HepG2 (cell line): Measurements from ENCODE around the gene PITHD1. TPM values are rescaled to one million over a fixed set of nuclear protein-coding genes. Genes with fewer than 3 reads are reported as not detected.

Experiments used
- ATAC-seq: fragments of 200-7000 bp; cut with Tn5 transposase; 3 replicates; pipeline ENCODE4 v1.9.1; 2020; ENCODE audit warnings: mild to moderate bottlenecking, moderate library complexity
- BruUV-seq: library from RNA; stranded (reverse); fragments of 400-500 nt; replicated peaks from 2 replicates; lab custom pipeline; 2021; lab: Mats Ljungman, UMichigan
- CTCF ChIA-PET: fragments of 300-600 bp; formaldehyde crosslinking; extraction: SDS; loops from one replicate; lab custom pipeline; 2021; ENCODE audit warnings: low total read pairs, inconsistent platforms, low intra/inter-chr PET ratio; lab: Yijun Ruan, JAX
- POLR2A ChIA-PET: fragments of 350-600 bp; sonication (Branson Sonifier 250); formaldehyde crosslinking; loops from one replicate; lab custom pipeline; 2020; ENCODE audit warnings: antibody characterized with exemption, inconsistent platforms; lab: Yijun Ruan, JAX
- DNase-seq: peaks from one replicate; pipeline ENCODE4 v3.0.0-alpha.2; 2015; ENCODE audit warnings: low spot score
- FAIRE-seq: peaks from 3 replicates; lab custom pipeline; 2011; peaks lifted over from hg19 to GRCh38; lab: Jason Lieb, UNC
- H2AFZ ChIP-seq: one replicate; pipeline ENCODE4 v1.6.1; 2011; ENCODE audit warnings: low read length, inconsistent platforms
- H3K27ac ChIP-seq: fragments of 300-600 bp; 3 replicates; pipeline ENCODE4 v1.8.0; 2011; ENCODE audit warnings: mixed run types, mild to moderate bottlenecking, mixed read lengths, low read length, inconsistent platforms; ENCODE audit not compliant: insufficient read depth; ENCODE audit errors: extremely low read length
- H3K27me3 ChIP-seq, 2 experiments: fragments of 200-600 bp in 1 of 2; 2 replicates in 1 of 2; 3 replicates in 1 of 2; pipeline versions ENCODE4 v1.6.0 to v1.8.0; 2011; ENCODE audit warnings: low read length in 2 of 2, mild to moderate bottlenecking in 2 of 2, moderate library complexity in 2 of 2, inconsistent platforms in 1 of 2; ENCODE audit not compliant: insufficient read depth in 2 of 2, control insufficient read depth in 1 of 2
- H3K36me3 ChIP-seq, 2 experiments: fragments of 200-600 bp in 1 of 2; replicated peaks in 1 of 2; 2 replicates in 1 of 2; 3 replicates in 1 of 2; pipeline versions ENCODE4 v1.5.1 to v1.8.0; 2011; ENCODE audit warnings: low read length in 2 of 2, inconsistent platforms in 1 of 2; ENCODE audit not compliant: insufficient read depth in 2 of 2, control insufficient read depth in 1 of 2
- H3K4me1 ChIP-seq: 2 replicates; pipeline ENCODE4 v1.5.1; 2012; ENCODE audit warnings: low read length, inconsistent platforms; ENCODE audit not compliant: insufficient read depth
- H3K4me2 ChIP-seq: 2 replicates; pipeline ENCODE4 v1.6.0; 2011; ENCODE audit warnings: low read depth, low read length, inconsistent platforms
- H3K4me3 ChIP-seq, 3 experiments: fragments of 200-600 bp in 1 of 3; sonication (generic), shearing (Covaris generic) in 1 of 3; replicated peaks in 1 of 3; 2 replicates each; pipeline ENCODE4 v1.5.1; 2011 to 2016; ENCODE audit warnings: low read length in 3 of 3, inconsistent platforms in 2 of 3, low read depth in 2 of 3, mild to moderate bottlenecking in 2 of 3, control low read depth in 1 of 3, mixed read lengths in 1 of 3; ENCODE audit not compliant: insufficient read depth in 1 of 3
- H3K79me2 ChIP-seq: one replicate; pipeline ENCODE4 v1.6.1; 2011; ENCODE audit warnings: low read length, inconsistent platforms; ENCODE audit not compliant: insufficient read depth
- H3K9ac ChIP-seq: 2 replicates; pipeline ENCODE4 v1.6.0; 2011; ENCODE audit warnings: mild to moderate bottlenecking, low read depth, low read length, inconsistent platforms; ENCODE audit not compliant: insufficient read depth
- H3K9me3 ChIP-seq: 2 replicates; pipeline ENCODE4 v1.5.1; 2012; ENCODE audit warnings: mild to moderate bottlenecking, low read length
- H4K20me1 ChIP-seq: 2 replicates; pipeline ENCODE4 v1.6.0; 2011; ENCODE audit warnings: inconsistent platforms, mild to moderate bottlenecking, low read length, moderate library complexity; ENCODE audit not compliant: insufficient read depth
- ARNTL ChIP-seq: sonication (generic); formaldehyde crosslinking; IDR thresholded peaks from 2 replicates; pipeline ENCODE4 v1.4.0; 2020; ENCODE audit warnings: mild to moderate bottlenecking, missing genetic modification reagents
- RAD21 ChIP-seq: fragments of 450-650 bp; formaldehyde crosslinking; IDR thresholded peaks from 2 replicates; pipeline ENCODE4 v1.5.0; 2020; ENCODE audit warnings: mild to moderate bottlenecking
- RAD51 ChIP-seq: fragments of 450-650 bp; IDR thresholded peaks from 2 replicates; pipeline ENCODE4 v1.6.1; 2016; ENCODE audit warnings: borderline replicate concordance
- TBX2 ChIP-seq: sonication (generic); formaldehyde crosslinking; IDR thresholded peaks from 2 replicates; pipeline ENCODE4 v1.5.0; 2020; ENCODE audit warnings: missing genetic modification reagents, mild to moderate bottlenecking, borderline replicate concordance
- WIZ ChIP-seq: sonication (generic); formaldehyde crosslinking; IDR thresholded peaks from 2 replicates; pipeline ENCODE4 v1.5.1; 2020; ENCODE audit warnings: mild to moderate bottlenecking, missing genetic modification reagents
- ZNF136 ChIP-seq: sonication (generic); formaldehyde crosslinking; IDR thresholded peaks from 2 replicates; pipeline ENCODE4 v1.8.1; 2022; ENCODE audit warnings: low read depth, mild to moderate bottlenecking, moderate library complexity, missing genetic modification reagents
- ZNF558 ChIP-seq: sonication (generic); formaldehyde crosslinking; IDR thresholded peaks from 2 replicates; pipeline ENCODE4 v1.9.0; 2022; ENCODE audit warnings: mild to moderate bottlenecking, missing genetic modification reagents, borderline replicate concordance
- ZNF570 ChIP-seq: sonication (generic); formaldehyde crosslinking; IDR thresholded peaks from 2 replicates; pipeline ENCODE4 v1.4.0; 2020; ENCODE audit warnings: mild to moderate bottlenecking, missing genetic modification reagents, borderline replicate concordance
- ZNF839 ChIP-seq: sonication (generic); formaldehyde crosslinking; IDR thresholded peaks from 2 replicates; pipeline ENCODE4 v1.4.0; 2020; ENCODE audit warnings: missing genetic modification reagents, mild to moderate bottlenecking, borderline replicate concordance
- WGBS: methylation state at CpG from one replicate; pipeline ENCODE4 v1.1.6; 2017; ENCODE audit warnings: low lambda C conversion rate; 5-methylcytosine and 5-hydroxymethylcytosine counted together
- in situ Hi-C: cut with HindIII; loops from 2 replicates; pipeline ENCODE4 v1.10.0; 2017; ENCODE audit warnings: low pct_unique_long_range_greater_than_20kb; ENCODE audit not compliant: extremely low pct_ligation_motif_present
- intact Hi-C: fragments of 100-400 bp; cut with micrococcal nuclease; formaldehyde crosslinking; loops from one replicate; pipeline ENCODE4 v1.10.0; 2022; ENCODE audit not compliant: unreplicated experiment
- polyA plus RNA-seq, 8 experiments: library from polyadenylated mRNA; depleted of rRNA in 3 of 8; stranded (reverse) in 7 of 8; unstranded in 1 of 8; fragments of >200 nt; fragmentation: Illumina TruSeq in 4 of 8; extraction: Trizol in 4 of 8; gene quantifications; 2 replicates each; pipeline versions ENCODE4 v1.2.1 to v1.2.3, GENCODE V29; 2011 to 2016; ENCODE audit warnings: low read depth in 4 of 8, missing spikeins in 1 of 8, mixed read lengths in 1 of 8; ENCODE audit not compliant: insufficient read depth in 1 of 8
- total RNA-seq, 5 experiments: library from RNA; depleted of rRNA; stranded (reverse); fragments of >200 nt; fragmentation: Illumina TruSeq; extraction: Trizol; gene quantifications; 2 replicates each; pipeline ENCODE4 v1.2.3, GENCODE V29; 2016; ENCODE audit warnings: low read depth in 1 of 5
- TF ChIP-seq, protein P1 (sequence below): sonication (generic); formaldehyde crosslinking; IDR thresholded peaks from 2 replicates; pipeline ENCODE4 v1.9.0; 2021; ENCODE audit warnings: missing genetic modification reagents, mild to moderate bottlenecking, borderline replicate concordance
- TF ChIP-seq, protein P2 (sequence below): sonication (generic); formaldehyde crosslinking; IDR thresholded peaks from 2 replicates; pipeline ENCODE4 v1.5.0; 2020; ENCODE audit warnings: mild to moderate bottlenecking, missing genetic modification reagents, borderline replicate concordance

PITHD1 gene
- total and polyA plus RNA-seq, 2 of the 13 experiments (the other 11 are each of a cell fraction or from before 2014, with no cell fraction given) = 28.0 to 37.3 TPM

DNA sequence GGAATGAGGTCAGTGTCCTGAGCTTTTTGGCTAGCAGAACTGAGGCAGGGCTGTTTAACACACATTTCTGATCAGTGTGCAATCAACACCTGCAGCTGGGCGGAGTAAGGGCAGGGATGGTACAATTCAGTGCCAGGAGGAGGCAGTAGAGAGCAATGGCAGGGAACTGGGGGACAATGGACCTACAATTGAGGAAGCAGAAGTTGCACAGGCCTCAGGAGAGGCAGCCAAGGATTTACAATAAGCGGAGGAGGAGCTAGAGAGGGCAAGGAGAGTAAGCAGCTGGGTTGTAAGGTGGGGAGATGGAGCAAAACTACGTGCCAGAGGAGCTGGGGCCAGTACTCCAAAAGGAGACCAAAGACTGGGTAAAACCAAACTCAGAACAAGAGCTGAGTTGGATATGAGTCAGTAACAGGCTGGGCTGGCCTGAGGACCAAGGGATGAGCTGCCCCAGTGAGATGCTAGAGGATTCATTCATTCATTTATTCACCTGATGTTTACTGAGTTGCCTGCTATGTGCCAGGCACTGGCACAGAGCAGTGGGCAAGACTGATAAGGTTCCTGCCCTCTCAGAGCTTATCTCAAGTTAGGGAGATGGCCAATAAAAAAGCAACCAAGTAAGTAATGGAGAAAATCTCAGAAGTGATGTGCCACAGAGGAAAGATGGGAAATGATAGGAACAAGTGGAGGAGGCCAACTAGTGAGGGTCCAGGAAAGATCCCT is 32.8 kb downstream of the PITHD1 start (continued):
- TF ChIP-seq TBX2 (CRISPR knock-in tag) = 0 out of 2 replicates have a peak, but pooled peaks have one; percentile 20
- TF ChIP-seq, protein P1, sequence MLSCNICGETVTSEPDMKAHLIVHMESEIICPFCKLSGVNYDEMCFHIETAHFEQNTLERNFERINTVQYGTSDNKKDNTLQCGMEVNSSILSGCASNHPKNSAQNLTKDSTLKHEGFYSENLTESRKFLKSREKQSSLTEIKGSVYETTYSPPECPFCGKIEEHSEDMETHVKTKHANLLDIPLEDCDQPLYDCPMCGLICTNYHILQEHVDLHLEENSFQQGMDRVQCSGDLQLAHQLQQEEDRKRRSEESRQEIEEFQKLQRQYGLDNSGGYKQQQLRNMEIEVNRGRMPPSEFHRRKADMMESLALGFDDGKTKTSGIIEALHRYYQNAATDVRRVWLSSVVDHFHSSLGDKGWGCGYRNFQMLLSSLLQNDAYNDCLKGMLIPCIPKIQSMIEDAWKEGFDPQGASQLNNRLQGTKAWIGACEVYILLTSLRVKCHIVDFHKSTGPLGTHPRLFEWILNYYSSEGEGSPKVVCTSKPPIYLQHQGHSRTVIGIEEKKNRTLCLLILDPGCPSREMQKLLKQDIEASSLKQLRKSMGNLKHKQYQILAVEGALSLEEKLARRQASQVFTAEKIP (CRISPR knock-in tag) = no peak
- TF ChIP-seq RAD21 (CRISPR knock-in tag) = 0 out of 2 replicates have a peak, but pooled peaks have one; percentile 35

DNA sequence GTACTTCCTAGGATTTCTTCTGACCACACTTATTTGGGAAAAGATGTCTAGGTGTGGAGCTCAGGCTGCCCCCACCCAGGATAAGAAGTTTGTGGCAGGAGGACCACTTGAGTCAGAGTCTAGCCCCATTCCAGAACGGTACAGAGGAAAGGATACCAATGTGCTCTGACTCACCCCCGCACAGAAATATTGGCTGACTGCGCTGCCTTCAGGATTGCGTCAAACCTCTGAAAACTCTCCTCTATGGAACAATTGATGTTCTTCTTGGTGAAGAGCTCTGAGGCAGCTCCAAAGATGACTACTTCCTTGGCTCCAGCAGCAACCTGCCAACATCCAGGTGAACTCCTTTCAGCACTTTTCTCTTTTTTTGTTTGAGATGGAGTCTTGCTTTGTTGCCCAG is 35.8 kb downstream of the PITHD1 start:
- intact Hi-C loops (no loop called here), in situ Hi-C loops (no loop called here)
- ATAC-seq (no peak), DNase-seq (no peak), FAIRE-seq (no peak)
- no peaks in the 10 kb centered on the region for H3K9me3 ChIP-seq
- no peak overlapping the region for H2AFZ ChIP-seq
- no peaks in the 10 kb centered on the region for H3K79me2 ChIP-seq
- 89% methylated on average over 3 of the region's 4 CpGs for WGBS
- H3K4me3 ChIP-seq = no peak overlapping the region
- peaks cover 15% of the 10 kb centered on the region for H3K4me1 ChIP-seq
- TF ChIP-seq, protein P2, sequence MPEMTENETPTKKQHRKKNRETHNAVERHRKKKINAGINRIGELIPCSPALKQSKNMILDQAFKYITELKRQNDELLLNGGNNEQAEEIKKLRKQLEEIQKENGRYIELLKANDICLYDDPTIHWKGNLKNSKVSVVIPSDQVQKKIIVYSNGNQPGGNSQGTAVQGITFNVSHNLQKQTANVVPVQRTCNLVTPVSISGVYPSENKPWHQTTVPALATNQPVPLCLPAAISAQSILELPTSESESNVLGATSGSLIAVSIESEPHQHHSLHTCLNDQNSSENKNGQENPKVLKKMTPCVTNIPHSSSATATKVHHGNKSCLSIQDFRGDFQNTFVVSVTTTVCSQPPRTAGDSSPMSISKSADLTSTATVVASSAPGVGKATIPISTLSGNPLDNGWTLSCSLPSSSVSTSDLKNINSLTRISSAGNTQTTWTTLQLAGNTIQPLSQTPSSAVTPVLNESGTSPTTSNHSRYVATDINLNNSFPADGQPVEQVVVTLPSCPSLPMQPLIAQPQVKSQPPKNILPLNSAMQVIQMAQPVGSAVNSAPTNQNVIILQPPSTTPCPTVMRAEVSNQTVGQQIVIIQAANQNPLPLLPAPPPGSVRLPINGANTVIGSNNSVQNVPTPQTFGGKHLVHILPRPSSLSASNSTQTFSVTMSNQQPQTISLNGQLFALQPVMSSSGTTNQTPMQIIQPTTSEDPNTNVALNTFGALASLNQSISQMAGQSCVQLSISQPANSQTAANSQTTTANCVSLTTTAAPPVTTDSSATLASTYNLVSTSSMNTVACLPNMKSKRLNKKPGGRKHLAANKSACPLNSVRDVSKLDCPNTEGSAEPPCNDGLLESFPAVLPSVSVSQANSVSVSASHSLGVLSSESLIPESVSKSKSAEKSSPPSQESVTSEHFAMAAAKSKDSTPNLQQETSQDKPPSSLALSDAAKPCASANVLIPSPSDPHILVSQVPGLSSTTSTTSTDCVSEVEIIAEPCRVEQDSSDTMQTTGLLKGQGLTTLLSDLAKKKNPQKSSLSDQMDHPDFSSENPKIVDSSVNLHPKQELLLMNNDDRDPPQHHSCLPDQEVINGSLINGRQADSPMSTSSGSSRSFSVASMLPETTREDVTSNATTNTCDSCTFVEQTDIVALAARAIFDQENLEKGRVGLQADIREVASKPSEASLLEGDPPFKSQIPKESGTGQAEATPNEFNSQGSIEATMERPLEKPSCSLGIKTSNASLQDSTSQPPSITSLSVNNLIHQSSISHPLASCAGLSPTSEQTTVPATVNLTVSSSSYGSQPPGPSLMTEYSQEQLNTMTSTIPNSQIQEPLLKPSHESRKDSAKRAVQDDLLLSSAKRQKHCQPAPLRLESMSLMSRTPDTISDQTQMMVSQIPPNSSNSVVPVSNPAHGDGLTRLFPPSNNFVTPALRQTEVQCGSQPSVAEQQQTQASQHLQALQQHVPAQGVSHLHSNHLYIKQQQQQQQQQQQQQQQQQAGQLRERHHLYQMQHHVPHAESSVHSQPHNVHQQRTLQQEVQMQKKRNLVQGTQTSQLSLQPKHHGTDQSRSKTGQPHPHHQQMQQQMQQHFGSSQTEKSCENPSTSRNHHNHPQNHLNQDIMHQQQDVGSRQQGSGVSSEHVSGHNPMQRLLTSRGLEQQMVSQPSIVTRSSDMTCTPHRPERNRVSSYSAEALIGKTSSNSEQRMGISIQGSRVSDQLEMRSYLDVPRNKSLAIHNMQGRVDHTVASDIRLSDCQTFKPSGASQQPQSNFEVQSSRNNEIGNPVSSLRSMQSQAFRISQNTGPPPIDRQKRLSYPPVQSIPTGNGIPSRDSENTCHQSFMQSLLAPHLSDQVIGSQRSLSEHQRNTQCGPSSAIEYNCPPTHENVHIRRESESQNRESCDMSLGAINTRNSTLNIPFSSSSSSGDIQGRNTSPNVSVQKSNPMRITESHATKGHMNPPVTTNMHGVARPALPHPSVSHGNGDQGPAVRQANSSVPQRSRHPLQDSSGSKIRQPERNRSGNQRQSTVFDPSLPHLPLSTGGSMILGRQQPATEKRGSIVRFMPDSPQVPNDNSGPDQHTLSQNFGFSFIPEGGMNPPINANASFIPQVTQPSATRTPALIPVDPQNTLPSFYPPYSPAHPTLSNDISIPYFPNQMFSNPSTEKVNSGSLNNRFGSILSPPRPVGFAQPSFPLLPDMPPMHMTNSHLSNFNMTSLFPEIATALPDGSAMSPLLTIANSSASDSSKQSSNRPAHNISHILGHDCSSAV (CRISPR knock-in tag) = no peak
- no peak for TF ChIP-seq ZNF558
- TF ChIP-seq ZNF570 (CRISPR knock-in tag) = no peak
- no peak for TF ChIP-seq WIZ
- no peak for TF ChIP-seq ARNTL (CRISPR knock-in tag)
- no peak for TF ChIP-seq ZNF839 (CRISPR knock-in tag)
- TF ChIP-seq ZNF136 (CRISPR knock-in tag) = no peak
- no peak for TF ChIP-seq RAD51
- no TSS peak for BruUV-seq
- ChIA-PET CTCF (no interaction called here), POLR2A (interaction anchor here (1.1 to 4.7 kb wide), 2 partner anchors 9 to 10 kb away, joined by 3 to 71 read pairs; partner anchors contain the start of gene HMGCL)
- H3K27me3 ChIP-seq = no peaks in the 10 kb centered on the region
- H3K36me3 ChIP-seq = peaks cover 2 to 32% of the 10 kb centered on the region in 2 experiments; a peak in 2 of 5 replicates
- no peak overlapping the region for H3K4me2 ChIP-seq
- no peaks in the 10 kb centered on the region for H4K20me1 ChIP-seq
- H3K27ac ChIP-seq = no peak overlapping the region
- H3K9ac ChIP-seq = no peak overlapping the region
